ENCODE measurements around the gene CEP19.

Gene CEP19

DNA sequence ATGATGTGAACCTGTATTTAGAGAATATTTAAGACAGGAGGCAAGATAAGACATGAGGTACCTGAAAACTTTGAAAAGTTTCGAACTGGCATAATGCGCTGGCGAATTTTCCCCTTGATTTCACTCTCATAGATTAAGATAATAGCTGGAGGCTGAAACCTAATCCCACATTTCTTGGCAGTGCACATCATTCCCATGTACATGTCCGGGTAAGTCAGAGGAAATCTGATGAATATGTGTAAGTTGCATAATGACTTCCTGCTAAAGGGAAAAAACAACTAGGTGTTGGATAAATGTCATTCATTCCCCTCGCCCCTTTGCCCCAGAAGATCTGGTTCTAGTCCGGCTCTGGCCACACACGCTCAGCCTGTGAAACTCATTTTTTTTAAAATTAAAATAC lies 3.6 kb downstream of the CEP19 start:
- DNase-seq (ENCODE audit: low spot score), result no peak

DNA sequence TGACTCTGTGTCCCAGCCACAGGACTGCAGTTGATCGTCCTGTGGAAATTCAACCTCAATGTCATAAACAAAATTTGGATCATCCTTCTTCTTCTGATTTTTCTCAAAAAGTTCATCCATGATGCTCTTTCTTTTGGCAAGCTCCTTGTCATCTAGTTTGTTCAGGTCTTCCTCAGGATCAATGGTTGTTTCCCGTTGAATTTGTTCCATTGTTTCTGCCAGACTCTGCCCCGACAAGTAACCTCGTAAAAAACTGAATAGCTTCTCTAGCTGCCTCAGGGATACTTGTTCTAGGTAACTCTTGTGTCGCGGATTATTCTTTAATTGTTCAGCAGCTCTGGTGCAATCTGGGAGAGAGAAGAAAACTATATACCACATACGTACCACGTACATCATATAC lies 4.5 kb downstream of the CEP19 start:
- no peak for DNase-seq (ENCODE audit: low spot score)

DNA sequence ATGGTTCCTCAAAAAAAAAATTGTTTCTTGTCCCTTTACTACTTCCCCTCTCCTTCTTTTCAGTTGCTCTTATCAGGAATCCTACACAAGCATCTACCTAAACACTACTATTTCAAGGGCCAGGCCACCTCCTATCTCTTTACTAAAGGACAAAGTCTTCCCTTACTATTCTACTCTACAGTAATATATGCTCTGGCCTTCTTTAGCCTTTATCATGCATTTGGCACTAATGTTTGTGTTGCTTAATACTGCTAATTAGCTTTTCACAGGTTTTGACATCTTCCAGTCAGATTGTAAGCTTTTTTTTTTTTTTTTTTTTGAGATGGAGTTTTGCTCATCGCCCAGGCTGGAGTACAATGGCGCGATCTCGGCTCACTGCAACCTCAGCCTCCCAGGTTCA lies 5.3 kb downstream of the CEP19 start:
- DNase-seq (ENCODE audit: low spot score), result no peak

DNA sequence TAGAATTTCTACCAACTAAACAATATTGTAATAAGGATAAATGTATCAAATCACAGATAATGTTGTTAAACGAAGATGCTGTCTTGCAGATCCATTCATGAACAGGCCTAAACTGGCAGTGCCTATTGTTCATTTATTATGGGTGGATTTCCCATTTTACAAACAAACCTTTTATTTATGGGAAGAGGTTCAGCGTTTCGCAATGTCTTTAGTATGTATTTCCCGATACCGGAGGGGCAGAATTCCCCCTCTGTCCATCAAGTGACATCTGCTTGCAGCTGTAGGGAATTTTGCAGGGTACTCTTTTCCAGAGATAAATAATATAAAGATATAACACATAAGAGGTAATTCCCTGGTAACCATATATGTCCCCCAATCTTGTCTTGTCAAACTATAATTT lies 5.7 kb downstream of the CEP19 start:
- no peak for DNase-seq (ENCODE audit: low spot score)

DNA sequence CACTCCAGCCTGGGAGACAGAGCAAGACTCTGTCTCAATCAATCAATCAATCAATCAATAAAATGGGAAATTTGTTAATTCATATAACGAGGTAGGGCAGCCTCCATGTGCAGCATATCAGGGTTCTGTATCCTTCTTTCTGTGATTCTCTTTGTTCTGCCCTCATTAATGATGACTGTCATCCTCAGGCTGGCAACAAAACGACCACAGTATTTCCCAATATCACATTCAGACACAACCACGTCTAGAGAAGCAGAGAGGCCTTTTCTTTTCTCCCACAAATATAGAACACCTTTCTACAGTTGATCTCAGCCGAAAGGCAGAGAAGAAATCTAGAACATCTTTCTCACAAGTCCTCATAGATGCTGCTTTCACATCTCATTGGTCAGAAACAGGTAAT lies 11.2 kb downstream of the CEP19 start:
- DNase-seq (ENCODE audit: low spot score), result no peak

DNA sequence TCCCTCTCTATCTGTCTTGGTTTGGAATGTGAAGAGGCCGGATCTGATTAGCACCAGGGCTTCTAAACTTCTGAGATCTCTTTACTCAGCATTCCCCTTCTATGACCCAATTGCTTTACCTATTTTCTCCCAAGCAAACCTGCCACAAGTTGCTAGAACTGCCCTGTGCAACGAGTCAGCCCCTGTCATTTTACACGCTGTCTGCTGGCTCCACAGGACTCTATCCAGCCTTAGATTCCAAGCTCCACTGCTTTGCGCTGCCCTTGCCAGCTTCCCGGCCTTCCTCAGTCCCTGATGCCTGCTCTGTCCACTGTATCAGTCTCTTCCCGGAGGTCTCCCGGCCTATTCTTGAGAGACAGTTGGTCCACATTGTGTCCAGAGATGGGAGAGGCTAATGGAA lies 12.3 kb downstream of the CEP19 start:
- DNase-seq (ENCODE audit: low spot score), result no peak

DNA sequence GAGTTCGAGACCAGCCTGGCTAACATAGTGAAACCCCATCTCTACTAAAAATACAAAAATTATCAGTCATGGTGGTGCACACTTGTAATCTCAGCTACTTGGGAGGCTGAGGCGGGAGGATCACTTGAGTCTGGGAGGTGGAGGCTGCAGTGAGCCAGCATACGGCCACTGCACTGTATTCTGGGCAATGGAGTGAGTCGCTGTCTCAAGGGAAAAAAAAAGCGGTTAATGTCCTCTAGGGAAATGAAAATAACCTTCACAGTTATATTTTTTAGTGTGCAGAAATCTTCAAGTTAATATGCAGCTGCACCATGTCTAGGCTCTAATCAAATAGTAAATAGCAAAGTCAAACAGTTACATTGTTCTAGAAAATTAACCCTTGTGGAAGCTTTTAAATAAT lies 14.8 kb downstream of the CEP19 start:
- no peak for DNase-seq (ENCODE audit: low spot score)

DNA sequence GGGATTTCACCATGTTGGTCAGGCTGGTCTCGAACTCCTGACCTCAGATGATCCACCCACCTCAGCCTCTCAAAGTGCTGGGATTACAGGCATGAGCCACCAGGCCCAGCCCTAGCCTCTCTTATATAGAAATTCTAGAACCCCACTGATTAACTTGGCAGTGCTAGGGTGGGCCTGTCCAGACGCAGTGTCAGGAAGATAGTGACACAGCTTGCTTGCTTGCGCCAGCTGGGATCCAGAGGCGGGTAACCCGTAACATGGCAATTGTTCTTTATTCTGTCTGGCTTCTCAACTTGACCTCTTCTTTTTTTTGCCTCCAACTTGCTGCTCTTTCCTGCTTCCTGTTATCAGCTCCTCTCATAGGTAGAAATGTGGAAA lies 16.2 kb downstream of the CEP19 start:
- no peak for DNase-seq (ENCODE audit: low spot score)

DNA sequence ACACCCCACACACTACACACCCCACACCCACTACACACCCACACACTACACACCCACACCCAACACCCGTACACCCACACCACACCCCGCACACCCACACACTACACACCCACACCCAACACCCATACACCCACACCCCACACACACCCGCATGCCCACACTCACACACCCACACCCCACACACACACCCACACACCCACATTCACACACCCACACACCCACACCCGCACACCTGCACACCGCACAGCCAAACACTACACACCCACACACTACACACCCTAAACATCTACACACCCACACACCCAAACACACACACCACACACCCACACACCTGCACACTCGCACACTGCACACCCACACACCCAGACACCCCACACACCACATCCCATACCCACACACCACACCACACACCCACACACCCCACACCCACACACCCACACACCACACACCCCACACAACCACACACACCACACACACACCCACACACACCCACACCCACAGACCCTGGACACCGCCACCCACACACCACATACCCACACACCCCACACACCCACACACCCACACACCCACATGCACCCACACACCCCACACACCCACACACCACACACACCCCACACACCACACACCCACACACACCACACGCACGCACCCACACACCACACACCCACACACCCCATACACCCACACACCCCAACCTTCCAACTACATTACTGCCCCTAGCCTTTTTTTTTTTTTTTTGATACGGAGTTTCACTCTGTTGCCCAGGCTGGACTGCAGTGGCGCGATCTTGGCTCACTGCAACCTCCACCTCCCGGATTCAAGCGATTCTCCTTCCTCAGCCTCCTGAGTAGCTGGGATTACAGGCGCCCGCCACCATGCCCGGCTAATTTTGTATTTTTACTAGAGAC lies 16.9 kb downstream of the CEP19 start:
- no peak for DNase-seq (ENCODE audit: low spot score)

DNA sequence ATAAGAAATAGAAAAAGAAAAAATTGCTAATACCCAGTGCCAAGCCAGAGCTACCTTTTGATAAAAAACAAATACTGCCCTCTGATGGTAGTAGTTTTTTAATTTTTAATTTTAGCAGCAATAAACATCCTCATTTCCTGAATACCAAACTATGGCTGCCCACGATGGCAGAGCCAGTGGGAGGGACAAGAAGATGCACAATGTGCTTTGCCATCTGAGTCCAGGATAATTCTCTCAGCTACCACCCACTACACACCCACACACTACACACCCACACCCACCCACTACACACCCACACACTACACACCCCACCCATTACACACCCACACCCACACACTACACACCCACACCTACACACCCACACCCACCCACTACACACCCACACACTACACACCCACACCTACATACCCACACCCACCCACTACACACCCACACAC lies 17.8 kb downstream of the CEP19 start:
- DNase-seq (ENCODE audit: low spot score), result peak; percentile 63

DNA sequence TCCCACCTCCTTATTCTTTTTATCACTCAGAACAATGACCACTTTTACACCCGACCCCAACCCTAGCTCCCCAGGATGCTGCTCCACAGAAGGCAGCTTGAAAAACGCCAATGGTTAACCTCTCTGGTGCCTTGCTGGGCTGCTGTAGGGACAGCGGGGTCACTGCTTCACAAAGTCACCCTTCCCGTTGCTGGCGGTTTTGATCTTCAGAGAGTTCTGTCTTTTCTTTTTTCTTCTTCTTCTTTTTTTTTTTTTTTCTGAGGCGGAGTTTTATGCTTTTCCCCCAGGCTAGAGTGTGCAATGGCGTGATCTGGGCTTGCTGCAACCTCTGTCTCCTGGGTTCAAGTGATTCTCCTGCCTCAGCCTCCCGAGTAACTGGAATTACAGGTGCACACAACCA lies 20.7 kb downstream of the CEP19 start:
- DNase-seq (ENCODE audit: low spot score), result no peak

DNA sequence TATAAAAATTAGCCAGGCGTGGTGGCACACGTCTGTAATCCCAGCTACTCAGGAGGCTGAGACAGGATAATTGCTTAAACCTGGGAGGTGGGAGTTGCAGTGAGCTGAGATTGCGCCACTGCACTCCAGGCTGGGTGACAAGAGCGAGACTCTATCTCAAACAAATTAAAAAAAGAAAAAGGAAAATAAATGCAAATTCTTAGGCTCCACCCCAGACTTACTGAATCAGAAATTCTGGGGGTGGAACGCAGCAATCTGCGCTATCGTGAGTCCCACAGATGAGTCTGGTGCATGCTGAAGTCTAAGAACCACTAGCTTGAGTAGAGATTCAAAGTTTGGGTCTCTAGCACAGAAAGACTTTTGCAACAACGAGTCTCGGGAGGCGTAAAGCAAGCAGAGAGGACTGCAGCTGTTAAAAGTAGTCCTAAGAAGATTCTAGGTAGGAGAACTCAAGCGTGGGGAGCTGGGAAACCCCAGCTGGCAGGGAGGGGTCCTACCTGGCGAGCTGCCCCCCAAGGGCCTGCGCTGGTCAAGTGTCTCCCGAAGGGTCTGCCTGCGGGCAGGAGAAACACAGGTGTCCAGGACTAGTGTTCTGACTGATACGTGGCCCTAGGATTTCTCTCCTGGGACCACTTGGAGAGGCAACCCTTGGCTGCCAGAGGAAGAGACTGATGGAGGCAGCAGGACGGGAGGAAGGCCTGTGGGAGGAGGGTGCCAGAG lies 21.9 kb downstream of the CEP19 start:
- no peak for DNase-seq (ENCODE audit: low spot score)

DNA sequence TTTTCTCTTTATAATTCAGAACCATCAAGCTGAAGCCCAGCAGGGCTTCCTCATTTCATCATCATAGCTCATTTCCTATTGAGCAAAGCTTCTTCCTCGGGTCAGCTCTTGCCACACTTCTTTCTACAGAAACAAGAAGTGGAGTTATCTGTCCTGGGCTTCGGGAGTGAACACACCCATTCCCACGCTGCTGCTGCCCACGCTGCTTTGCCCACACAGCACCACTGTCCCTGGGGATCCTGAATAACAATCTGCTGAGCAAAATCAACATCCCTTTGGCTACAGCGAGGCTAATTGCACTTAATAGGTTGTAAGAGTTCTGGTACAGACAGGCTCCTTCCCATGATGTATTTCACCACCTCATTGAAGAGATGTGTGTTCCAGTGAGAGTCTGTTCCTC lies 23.7 kb downstream of the CEP19 start:
- DNase-seq (ENCODE audit: low spot score), result peak; percentile 48

DNA sequence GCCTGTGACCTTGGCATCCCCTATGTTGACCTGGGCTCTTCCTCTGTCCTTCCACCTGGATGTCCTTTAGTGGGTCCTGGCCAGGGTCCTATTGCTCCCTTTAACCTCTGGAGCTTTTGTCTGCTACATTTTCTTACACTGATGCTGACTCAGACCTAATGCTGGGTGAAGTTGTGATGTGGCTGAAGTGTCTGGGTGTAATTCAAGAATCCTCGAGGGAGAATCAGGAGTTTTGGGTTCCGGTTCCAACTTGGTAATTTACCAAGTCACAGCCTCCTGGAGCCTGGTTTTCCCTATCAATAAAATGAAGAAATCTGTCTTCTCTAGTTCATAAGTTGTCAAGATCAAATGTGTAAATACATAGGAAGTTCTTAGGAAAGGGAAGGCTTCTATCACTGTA lies 25.6 kb downstream of the CEP19 start:
- no peak for DNase-seq (ENCODE audit: low spot score)

DNA sequence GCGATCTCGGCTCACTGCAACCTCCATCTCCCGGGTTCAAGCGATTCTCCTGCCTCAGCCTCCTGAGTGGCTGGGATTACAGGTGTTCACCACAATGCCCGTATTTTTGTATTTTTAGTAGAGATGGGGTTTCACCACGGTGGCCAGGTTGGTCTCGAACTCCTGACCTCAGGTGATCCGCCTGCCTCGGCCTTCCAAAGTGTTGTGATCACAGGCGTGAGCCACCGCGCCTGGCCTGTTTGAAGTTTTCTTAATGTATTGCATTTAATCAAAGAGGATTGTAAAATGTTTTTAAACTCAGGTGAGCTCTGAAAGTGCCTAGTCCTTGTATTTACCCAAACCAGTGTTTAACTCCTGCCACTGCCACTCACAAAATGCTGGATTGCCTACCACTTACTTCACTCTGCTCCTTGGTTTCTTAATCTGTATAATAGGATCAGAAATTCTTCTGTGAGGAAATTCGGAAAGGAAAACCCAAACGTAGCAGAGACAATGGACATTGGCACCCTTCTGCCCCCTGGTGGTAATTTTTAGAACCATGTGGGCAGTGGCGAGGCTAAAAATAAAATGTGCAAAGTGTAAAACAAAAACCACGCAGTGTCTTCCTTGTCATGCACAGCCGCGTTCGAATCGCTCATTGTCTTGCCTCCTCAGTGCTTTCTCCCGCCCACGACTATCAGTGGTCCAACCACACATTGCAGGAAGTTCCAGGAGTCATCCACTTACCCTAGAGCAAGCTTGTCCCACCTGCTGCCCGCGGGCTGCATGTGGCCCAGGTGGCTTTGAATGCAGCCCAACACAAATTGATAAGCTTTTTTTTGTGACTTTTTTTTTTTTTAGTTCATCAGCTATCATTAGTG lies 27.3 kb downstream of the CEP19 start:
- DNase-seq (ENCODE audit: low spot score), result peak; percentile 69

DNA sequence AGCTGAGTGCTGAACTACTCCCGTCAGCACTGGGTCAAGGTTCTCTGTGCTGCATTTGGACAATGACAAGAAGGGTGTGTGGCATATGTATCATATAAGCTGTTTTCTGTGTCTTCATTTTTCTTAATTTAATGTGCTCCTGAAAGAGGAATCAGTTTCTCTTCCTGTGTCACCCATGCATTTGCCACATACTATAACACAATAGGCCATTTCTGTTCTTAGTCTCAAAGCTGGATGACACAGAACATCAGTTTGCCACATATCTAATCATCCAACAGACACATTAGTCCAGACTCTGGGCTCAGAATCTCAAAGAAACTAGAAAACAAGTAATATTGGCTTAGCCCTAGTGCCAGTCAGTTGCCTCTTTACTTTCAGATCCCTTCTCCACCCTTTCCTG lies 34.1 kb downstream of the CEP19 start:
- DNase-seq (ENCODE audit: low spot score), result no peak

DNA sequence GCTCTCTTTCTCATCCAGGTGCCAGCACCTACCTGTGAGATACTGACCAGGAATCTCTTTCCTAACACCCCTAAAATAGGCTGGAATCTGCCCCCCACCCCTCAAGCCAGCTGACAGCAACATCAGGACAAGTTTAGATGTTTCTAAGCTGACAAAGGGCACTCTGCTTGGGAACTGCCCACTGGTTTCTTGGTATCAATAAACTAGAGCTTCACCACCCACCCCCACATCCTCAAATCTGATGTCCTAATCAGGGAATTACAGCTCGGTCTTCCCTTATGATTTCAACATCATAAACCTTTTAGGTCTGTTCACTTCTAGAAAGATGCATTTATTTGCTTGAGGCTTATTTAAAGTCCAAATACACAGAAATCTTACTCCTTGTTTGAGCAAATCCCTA lies 34.7 kb downstream of the CEP19 start:
- DNase-seq (ENCODE audit: low spot score), result no peak

DNA sequence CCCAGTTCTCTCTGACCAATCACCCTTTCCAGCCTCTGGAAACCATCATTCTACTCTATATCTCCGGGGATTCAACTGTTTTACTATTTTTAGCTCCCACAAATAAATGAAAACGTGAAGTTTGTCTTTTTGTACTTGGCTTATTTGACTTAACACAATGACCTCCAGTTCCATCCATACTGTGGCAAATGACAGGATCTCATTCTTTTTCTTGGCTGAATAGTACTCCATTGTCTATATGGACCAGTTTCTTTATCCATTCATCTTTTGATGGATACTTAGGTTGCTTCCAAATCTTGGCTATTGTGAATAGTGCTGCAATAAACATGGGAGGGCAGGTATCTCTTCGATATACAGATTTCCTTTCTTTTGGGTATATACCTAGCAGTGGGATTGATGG lies 38.4 kb downstream of the CEP19 start:
- DNase-seq (ENCODE audit: low spot score), result no peak

DNA sequence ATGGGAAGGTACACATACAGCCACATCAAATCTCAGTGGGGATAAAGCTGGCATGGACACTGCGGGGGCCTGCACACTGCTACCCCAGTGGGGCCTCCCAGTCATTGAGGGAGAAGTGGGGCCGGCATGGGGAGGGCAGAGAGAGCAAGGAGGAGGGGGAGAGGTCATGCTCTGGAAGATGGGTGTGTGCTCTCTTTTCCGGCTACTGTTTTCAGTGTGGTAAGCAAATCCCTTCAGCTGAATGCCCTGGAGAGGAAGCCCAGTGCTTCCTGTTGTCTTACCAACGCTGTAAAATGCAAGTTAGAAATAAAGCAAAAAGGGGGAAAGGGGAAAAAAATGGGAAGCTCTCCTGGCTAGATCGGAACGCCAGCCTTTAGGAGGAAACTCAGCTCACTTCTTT lies 41.7 kb downstream of the CEP19 start:
- no peak for DNase-seq (ENCODE audit: low spot score)

DNA sequence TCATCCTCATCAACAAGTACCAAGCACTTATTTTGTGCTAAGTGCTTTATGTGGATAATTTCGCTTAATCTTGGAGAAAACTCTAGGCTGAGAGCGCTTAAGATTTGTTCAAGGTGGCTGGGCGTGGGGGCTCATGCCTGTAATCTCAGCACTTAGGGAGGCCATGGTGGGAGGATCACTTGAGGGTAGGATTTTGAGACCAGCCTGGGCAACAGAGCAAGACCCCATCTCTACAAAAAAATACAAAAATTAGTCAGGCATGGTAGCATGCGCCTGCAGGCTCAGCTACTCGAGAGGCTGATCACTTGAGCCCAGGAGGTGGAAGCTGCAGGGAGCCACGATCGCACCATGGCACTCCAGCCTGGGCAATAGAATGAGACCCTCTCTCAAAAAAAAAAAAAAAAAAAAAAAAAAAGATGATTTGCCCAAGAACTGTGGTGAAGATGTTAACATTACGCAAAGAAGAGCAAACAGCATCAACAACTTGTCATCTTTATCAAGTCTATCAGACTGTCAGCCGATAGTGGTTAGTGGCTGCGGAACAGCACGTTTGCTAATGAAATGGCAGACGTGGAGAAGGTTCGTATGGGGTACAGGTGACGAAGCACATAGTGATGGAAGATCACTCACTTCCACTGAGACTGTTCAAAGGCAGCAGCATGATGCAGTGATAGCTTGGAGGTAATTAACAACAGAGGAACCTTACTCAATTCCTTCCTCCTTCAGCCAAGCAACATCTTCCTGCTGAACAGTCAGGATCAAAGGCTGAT lies 44.8 kb downstream of the CEP19 start:
- no peak for DNase-seq (ENCODE audit: low spot score)

DNA sequence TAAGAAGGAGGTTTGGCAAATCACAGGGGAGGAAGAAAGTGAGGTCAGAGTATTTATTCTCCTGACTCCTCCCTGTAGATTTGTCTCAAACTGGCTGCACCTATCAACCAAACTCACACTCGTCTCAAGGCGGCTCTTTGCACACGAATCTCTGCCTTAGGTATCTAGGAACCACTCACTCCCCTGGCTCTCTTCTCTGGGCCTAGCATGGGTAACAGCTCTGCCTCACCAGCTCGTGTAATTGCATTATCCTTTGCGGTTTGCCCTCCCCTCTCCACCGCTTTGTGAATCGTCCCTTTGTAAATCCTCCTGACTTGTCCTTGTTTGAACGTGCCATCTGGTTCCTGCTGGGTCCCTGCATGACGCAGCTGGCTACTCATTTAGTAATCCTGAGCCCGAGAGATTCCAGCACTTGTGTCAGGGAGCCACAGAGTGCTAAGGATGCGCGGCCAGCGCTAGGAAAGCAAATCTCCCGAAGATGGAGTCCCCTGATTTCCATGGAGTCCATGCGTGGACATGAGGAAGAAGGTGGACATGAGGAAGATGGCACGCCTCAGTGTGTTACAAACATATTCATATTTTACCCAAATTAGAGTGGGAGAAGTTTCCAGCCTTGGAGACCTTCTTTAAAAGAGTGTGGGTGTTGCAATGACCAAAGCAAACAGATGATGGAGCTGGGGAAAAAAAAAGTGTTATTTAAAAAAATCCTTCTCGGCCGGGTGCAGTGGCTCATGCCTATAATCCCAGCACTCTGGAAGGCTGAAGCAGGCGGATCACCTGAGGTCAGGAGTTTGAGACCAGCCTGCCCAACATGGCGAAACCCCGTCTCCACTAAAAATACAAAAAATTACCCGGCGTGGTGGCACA lies 45.8 kb downstream of the CEP19 start:
- DNase-seq (ENCODE audit: low spot score), result peak; percentile 82

Measured in COLO829 (cell line).